K562 (cell line): Measurements from ENCODE around the gene ALX3. TPM values are rescaled to one million over a fixed set of nuclear protein-coding genes. Genes with fewer than 3 reads are reported as not detected.
A peak's percentile ranks its signal among the peaks of the same experiment; 100 is the strongest.

Source experiments
- AFF4 ChIP-seq: sonication (generic); formaldehyde crosslinking; IDR thresholded peaks from 2 replicates; pipeline ENCODE4 v1.8.0; 2023; ENCODE audit warnings: mild to moderate bottlenecking, missing genetic modification reagents
- BRF2 ChIP-seq: IDR thresholded peaks from 3 replicates; pipeline ENCODE4 v1.6.1; 2011; ENCODE audit warnings: borderline replicate concordance, mild to moderate bottlenecking; ENCODE audit not compliant: insufficient read length, insufficient read depth
- CSDE1 ChIP-seq, 2 experiments: fragments of 450-650 bp; IDR thresholded peaks; 2 replicates each; pipeline ENCODE4 v1.6.1; 2016; ENCODE audit warnings: mild to moderate bottlenecking in 1 of 2
- DNMT1 ChIP-seq: fragments of 450-650 bp; IDR thresholded peaks from 2 replicates; pipeline ENCODE4 v1.6.1; 2016; ENCODE audit warnings: antibody characterized with exemption, mild to moderate bottlenecking
- FOXP1 ChIP-seq: sonication (generic); formaldehyde crosslinking; IDR thresholded peaks from 2 replicates; pipeline ENCODE4 v1.8.0; 2022; ENCODE audit warnings: mild to moderate bottlenecking, missing genetic modification reagents
- HCFC1 ChIP-seq: IDR thresholded peaks from 2 replicates; pipeline ENCODE4 v1.6.1; 2012; ENCODE audit warnings: low read depth, low read length, improper control_type of control experiment
- JUNB ChIP-seq: fragments of 450-650 bp; formaldehyde crosslinking; conservative IDR thresholded peaks from 2 replicates; pipeline ENCODE4 v1.4.0; 2020; ENCODE audit warnings: mild to moderate bottlenecking
- MAZ ChIP-seq, 2 experiments: fragments of 450-650 bp in 1 of 2; sonication (generic) in 1 of 2; formaldehyde crosslinking; IDR thresholded peaks in 1 of 2; conservative IDR thresholded peaks in 1 of 2; 2 replicates each; pipeline versions ENCODE4 v1.4.0 to v1.5.0; 2020; ENCODE audit warnings: mild to moderate bottlenecking in 1 of 2, missing genetic modification reagents in 1 of 2
- MTA3 ChIP-seq: fragments of 450-650 bp; formaldehyde crosslinking; IDR thresholded peaks from 2 replicates; pipeline ENCODE4 v1.6.1; 2017; ENCODE audit warnings: mild to moderate bottlenecking, borderline replicate concordance
- PHF21A ChIP-seq: fragments of 450-650 bp; IDR thresholded peaks from 2 replicates; pipeline ENCODE4 v1.6.1; 2017; ENCODE audit warnings: low read depth, borderline replicate concordance
- POLR2G ChIP-seq: fragments of 200-400 bp; formaldehyde crosslinking; IDR thresholded peaks from 2 replicates; pipeline ENCODE4 v1.6.1; 2017; ENCODE audit warnings: low read depth, mild to moderate bottlenecking, antibody characterized with exemption, low read length, moderate library complexity
- SAP30 ChIP-seq: fragments of 200-600 bp; sonication (generic); IDR thresholded peaks from 2 replicates; pipeline ENCODE4 v1.6.1; 2012; ENCODE audit warnings: borderline replicate concordance, low read depth, mild to moderate bottlenecking, moderate library complexity, low read length, control low read depth, inconsistent platforms; ENCODE audit not compliant: insufficient read depth, poor library complexity, severe bottlenecking
- SMAD2 ChIP-seq: fragments of 150-350 bp; IDR thresholded peaks from 2 replicates; pipeline ENCODE4 v1.6.1; 2014; ENCODE audit warnings: low read depth, mild to moderate bottlenecking, low read length
- SMARCA5 ChIP-seq: fragments of 450-650 bp; IDR thresholded peaks from 2 replicates; pipeline ENCODE4 v1.6.1; 2016
- SNIP1 ChIP-seq: fragments of 450-650 bp; IDR thresholded peaks from 2 replicates; pipeline ENCODE4 v1.7.1; 2017; ENCODE audit warnings: low read depth, mild to moderate bottlenecking
- STAG1 ChIP-seq: sonication (generic); formaldehyde crosslinking; IDR thresholded peaks from 2 replicates; pipeline ENCODE4 v1.5.0; 2020; ENCODE audit warnings: missing genetic modification reagents, borderline replicate concordance
- TEAD1 ChIP-seq, 2 experiments: fragments of 450-650 bp in 1 of 2; sonication (generic) in 1 of 2; formaldehyde crosslinking; IDR thresholded peaks; 2 replicates each; pipeline versions ENCODE4 v1.4.0 to v1.8.0; 2020 to 2022; ENCODE audit warnings: mild to moderate bottlenecking in 2 of 2, missing genetic modification reagents in 1 of 2
- TGIF2 ChIP-seq: sonication (generic); formaldehyde crosslinking; IDR thresholded peaks from 2 replicates; pipeline ENCODE4 v1.8.1; 2022; ENCODE audit warnings: mild to moderate bottlenecking, missing genetic modification reagents, moderate library complexity
- ZNF133 ChIP-seq: fragments of 250-450 bp; sonication (Bioruptor Pico); IDR thresholded peaks from 2 replicates; pipeline ENCODE4 v1.4.0; 2020; ENCODE audit warnings: mild to moderate bottlenecking
- ZNF253 ChIP-seq: fragments of 250-450 bp; sonication (Bioruptor Pico); conservative IDR thresholded peaks from 2 replicates; pipeline ENCODE4 v1.6.1; 2021; ENCODE audit warnings: mild to moderate bottlenecking
- ZNF444 ChIP-seq: fragments of 250-450 bp; sonication (Bioruptor Pico); IDR thresholded peaks from 2 replicates; pipeline ENCODE4 v1.4.0; 2020; ENCODE audit warnings: mild to moderate bottlenecking, moderate library complexity
- polyA plus RNA-seq, 8 experiments: library from polyadenylated mRNA; depleted of rRNA in 4 of 8; stranded (reverse) in 5 of 8; unstranded in 3 of 8; fragments of >200 nt; fragmentation: Nextera tagmentation in 2 of 8; fragmentation: Illumina TruSeq in 1 of 8; extraction: Ambion mirVana in 2 of 8; extraction: Trizol in 1 of 8; gene quantifications; 2 replicates each; pipeline versions ENCODE4 v1.2.1 to v1.2.3, GENCODE V29; 2011 to 2014; ENCODE audit warnings: inconsistent platforms in 1 of 8, missing spikeins in 1 of 8
- total RNA-seq, 7 experiments: library from RNA; depleted of rRNA in 6 of 7; stranded (reverse); fragments of >200 nt in 6 of 7; fragmentation: Illumina TruSeq in 2 of 7; extraction: Trizol in 2 of 7; gene quantifications; 2 replicates each; pipeline versions ENCODE4 v1.2.1 to v1.2.3, GENCODE V29; 2011 to 2021; ENCODE audit warnings: low replicate concordance in 1 of 7
- TF ChIP-seq, protein P1 (sequence below): fragments of 200-400 bp; formaldehyde crosslinking; IDR thresholded peaks from 2 replicates; pipeline ENCODE4 v1.6.1; 2017; ENCODE audit warnings: mild to moderate bottlenecking, low read depth, low read length, moderate library complexity

ALX3 gene
- total and polyA plus RNA-seq, 9 of the 15 experiments (the other 6 are each of a cell fraction or from before 2014, with no cell fraction given) = not detected

DNA sequence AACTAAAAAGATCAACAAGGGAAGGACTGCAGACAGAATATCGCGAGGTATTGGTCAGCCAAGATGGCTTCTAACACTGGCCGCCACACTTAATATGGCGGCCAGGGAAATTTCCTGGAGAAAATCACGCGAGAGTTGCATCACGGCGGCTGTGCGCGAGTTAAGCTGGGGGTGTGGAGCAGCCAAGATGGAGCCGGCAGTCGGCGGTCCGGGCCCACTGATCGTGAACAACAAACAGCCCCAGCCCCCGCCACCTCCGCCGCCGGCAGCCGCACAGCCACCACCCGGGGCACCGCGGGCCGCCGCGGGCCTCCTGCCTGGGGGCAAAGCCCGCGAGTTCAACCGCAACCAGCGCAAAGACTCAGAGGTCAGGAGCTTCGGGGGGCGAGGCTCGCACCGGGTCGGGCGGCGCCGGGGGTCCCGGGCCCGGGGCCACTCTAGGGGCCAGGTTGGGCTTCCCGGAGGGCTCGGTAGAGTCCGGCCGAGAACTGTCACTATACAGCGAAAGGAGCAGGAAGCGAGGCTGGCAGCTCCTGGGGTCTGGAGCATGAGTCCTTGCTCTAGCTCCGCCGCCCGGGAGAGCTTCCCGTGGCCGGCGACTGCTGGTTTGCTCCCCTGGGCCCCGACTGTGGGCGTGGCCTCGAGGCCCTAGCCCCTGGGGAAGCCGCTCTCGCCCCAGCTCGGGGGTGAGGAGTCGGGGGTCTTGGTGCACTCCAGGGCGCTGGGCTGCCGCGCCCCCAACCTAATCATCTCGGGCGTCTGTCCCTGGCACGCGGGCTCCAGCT lies 35.8 kb downstream of the ALX3 start, which contains the start of gene STRIP1 (continued):
- TF ChIP-seq ZNF444 (CRISPR knock-in tag) (no peak), BRF2 (no peak), TGIF2 (CRISPR knock-in tag) (peak; percentile 69), STAG1 (CRISPR knock-in tag) (no peak), SMAD2 (no peak), ZNF253 (CRISPR knock-in tag) (no peak), ZNF133 (CRISPR knock-in tag) (no peak), MAZ (CRISPR knock-in tag; conservative IDR thresholded peaks at IDR 0.05 in 1 of 2, IDR thresholded peaks at IDR 0.05 in 1 of 2) (peak; percentile 39 to 76; a peak in 3 of 4 replicates), POLR2G (peak; percentile 97), HCFC1 (peak; percentile 100), FOXP1 (peak; percentile 87; the same call in 1 of the 2 replicates), SNIP1 (no peak), MTA3 (0 out of 2 replicates have a peak, but pooled peaks have one; percentile 59), SMARCA5 (no peak), PHF21A (no peak), TEAD1 (CRISPR knock-in tag; IDR thresholded peaks at IDR 0.05) (peak in 1 of 2 experiments; percentile 61; a peak in 2 of 4 replicates), SAP30 (peak; percentile 82), DNMT1 (no peak), CSDE1 (IDR thresholded peaks at IDR 0.05) (peak in 1 of 2 experiments; percentile 98; a peak in 3 of 4 replicates), JUNB (CRISPR knock-in tag) (no peak), AFF4 (CRISPR knock-in tag) (peak; percentile 78)
- TF ChIP-seq, protein P1, sequence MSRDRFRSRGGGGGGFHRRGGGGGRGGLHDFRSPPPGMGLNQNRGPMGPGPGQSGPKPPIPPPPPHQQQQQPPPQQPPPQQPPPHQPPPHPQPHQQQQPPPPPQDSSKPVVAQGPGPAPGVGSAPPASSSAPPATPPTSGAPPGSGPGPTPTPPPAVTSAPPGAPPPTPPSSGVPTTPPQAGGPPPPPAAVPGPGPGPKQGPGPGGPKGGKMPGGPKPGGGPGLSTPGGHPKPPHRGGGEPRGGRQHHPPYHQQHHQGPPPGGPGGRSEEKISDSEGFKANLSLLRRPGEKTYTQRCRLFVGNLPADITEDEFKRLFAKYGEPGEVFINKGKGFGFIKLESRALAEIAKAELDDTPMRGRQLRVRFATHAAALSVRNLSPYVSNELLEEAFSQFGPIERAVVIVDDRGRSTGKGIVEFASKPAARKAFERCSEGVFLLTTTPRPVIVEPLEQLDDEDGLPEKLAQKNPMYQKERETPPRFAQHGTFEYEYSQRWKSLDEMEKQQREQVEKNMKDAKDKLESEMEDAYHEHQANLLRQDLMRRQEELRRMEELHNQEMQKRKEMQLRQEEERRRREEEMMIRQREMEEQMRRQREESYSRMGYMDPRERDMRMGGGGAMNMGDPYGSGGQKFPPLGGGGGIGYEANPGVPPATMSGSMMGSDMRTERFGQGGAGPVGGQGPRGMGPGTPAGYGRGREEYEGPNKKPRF = no peak
